Stimulated activated CD8-positive, alpha-beta memory T cell treated with anti-CD3 and anti-CD28 coated beads, Interleukin-4, amount 100 ng/mL, for 48 hours (primary cell): ENCODE measurements around the gene ZNF3.
A peak's percentile ranks its signal among the peaks of the same experiment; 100 is the strongest.

Experiments used
- DNase-seq: peaks from one replicate; pipeline ENCODE4 v3.0.0-alpha.2; 2020

ZNF3 gene

GRCh38 chr7:100087055-100087750, 5.7 kb upstream of the ZNF3 start:
- DNase-seq = no peak

- DNase-seq = no peak
Observed at GRCh38 chr7:100085515-100085914, 4.0 kb upstream of the ZNF3 start.

- DNase-seq = no peak
Observed at GRCh38 chr7:100082978-100083377, 1.5 kb upstream of the ZNF3 start.

- DNase-seq = no peak
Observed at GRCh38 chr7:100080907-100081534, 502 bp downstream of the ZNF3 start.

- DNase-seq = no peak
Observed at GRCh38 chr7:100079024-100079560, 2.4 kb downstream of the ZNF3 start.

- no peak for DNase-seq
Observed at GRCh38 chr7:100077205-100077604, 4.3 kb downstream of the ZNF3 start.

DNA sequence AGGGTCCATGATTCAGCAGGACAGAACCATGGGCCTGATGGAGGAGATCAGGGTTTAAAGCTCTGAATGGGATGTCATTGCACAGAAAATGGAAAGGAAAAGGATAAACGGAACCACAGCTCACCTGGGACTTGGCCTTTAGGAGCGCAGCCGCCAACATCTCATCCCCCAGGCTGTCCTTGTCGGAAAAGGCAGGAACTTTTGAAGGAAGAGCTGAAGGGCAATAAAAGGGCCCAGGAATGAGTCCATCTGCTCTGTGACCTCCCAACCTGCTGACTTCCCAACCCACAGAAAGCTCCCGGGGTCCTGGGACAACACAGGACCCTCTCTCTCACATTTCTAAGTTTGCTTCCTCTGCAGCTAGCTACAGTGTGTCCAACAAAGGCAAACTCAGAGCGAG, 6.1 kb downstream of the ZNF3 start:
- no peak for DNase-seq

DNA sequence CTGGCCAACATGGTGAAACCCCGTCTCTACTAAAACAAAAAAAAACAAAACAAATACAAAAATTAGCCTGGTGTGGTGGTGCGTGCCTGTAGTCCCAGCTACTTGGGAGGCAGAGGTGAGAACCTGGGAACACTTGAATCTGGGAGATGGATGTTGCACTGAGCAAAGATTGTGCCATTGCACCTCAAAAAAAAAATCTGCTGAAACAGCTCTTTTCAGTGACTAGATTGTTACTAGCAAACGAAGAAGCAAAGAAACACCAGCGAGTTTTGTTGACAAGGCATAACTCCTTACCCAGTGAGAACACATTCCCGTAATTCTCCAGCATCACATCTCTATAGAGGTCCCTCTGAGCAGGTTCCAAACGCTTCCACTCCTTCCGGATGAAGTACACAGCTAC, 6.7 kb downstream of the ZNF3 start:
- no peak for DNase-seq

DNA sequence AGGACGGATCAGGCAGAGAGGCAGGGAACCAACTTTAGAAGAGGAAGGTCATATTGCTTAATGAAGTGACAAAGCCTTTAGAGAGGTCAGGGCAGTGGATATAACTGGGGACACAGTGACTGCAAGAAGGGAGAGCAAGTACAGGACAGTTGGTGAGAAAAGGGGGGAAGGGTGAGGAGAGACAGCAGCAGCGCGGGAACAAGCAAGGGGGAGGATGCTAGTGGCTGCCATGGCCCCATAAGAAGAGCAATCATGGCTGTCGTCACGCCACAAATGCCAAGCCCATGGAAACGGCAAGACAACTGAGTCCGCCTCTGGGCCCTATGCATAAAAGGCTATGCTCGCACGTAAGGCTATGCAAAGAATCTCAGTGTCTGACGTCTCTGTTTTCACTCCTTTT, 9.1 kb downstream of the ZNF3 start:
- no peak for DNase-seq

DNA sequence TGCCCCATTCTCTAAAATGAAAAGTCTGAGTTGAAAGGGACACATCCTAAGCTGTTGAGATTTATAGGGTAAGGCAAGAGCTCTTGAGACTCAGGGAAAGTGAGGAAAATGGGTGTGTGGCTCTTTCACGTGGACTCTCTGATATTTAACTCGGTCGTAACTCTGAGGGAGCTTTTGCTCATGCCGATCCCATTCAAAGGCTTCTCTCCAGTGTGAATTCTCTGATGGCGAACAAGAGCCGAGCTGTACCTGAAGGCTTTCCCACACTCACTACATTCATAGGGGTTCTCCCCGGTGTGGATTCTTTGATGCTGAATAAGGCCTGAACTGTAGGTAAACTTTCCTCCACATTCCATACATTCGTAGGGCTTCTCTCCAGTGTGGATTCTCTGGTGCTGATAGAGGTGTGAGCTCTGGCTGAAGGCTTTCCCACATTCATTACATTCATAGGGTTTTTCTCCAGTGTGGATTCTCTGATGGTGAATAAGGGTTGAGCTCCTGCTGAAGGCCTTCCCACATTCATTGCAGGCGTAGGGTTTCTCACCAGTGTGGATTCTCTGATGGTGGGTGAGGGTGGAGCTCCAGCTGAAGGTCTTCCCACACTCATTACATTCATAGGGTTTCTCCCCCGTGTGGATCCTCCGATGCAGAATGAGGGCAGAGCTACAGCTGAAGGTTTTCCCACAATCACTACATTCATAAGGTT, 10.4 kb downstream of the ZNF3 start:
- DNase-seq = no peak

- DNase-seq = no peak
Observed at GRCh38 chr7:100069991-100070390, 11.5 kb downstream of the ZNF3 start.

DNA sequence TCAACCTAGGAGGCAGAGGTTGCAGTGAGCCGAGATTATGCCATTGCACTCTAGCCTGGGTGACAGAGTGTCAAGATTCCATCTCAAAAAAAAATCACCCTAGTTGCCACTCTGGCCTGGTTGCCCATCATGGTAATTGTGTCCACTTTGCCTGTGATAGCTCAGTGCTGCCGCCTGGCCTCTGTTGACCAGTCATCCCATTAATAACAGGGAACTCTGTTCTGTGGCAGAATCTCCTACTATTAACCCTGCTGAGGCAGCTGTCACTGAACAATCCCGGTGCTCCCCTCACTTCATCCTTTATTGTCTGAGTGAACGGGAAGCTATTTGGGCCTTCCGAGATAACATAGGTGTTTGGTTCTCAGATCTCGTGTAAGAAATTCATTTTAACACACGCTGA, 14.6 kb downstream of the ZNF3 start:
- no peak for DNase-seq

- no peak for DNase-seq
Observed at GRCh38 chr7:100065452-100066186, 15.9 kb downstream of the ZNF3 start.

DNA sequence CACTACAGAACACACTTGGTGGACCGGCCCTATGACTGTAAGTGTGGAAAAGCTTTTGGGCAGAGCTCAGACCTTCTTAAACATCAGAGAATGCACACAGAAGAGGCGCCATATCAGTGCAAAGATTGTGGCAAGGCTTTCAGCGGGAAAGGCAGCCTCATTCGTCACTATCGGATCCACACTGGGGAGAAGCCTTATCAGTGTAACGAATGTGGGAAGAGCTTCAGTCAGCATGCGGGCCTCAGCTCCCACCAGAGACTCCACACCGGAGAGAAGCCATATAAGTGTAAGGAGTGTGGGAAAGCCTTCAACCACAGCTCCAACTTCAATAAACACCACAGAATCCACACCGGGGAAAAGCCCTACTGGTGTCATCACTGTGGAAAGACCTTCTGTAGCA, 17.4 kb downstream of the ZNF3 start:
- no peak for DNase-seq

GRCh38 chr7:100063376-100063775, 18.1 kb downstream of the ZNF3 start:
- DNase-seq = no peak

DNA sequence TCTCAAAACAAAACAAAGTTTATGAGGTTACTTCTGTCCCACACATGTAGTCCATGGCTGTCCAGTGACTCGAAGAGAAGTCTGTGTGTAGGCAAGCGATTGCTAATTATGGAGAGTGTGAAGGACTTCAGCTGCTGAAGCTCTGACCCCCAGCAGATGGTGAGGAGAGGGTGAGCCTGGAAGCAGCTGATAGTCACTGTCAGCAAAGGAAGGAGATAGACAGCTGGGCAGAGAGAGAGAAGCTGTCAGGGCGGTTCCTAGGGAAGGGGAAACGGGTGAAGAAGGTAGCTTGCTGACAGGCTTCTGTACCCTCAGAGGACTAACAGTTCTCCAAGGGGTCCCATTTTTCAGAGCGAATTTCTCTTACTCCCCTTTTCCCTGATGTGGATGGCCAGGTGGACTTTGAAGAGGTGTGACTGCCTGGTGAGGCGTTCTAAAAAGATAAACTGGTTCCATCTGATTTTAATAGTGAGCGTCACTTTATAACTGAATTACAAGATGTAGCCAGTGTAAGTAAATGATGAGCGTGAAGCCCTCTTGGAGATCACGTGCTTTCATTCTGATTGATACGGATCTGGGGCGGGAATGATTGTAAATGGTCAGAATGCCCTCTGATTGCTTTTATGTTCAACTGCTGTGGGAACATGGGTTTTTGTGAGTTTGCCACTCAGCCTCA, 19.9 kb downstream of the ZNF3 start:
- DNase-seq = no peak

- DNase-seq = no peak
Observed at GRCh38 chr7:100059251-100059739, 22.2 kb downstream of the ZNF3 start.

DNA sequence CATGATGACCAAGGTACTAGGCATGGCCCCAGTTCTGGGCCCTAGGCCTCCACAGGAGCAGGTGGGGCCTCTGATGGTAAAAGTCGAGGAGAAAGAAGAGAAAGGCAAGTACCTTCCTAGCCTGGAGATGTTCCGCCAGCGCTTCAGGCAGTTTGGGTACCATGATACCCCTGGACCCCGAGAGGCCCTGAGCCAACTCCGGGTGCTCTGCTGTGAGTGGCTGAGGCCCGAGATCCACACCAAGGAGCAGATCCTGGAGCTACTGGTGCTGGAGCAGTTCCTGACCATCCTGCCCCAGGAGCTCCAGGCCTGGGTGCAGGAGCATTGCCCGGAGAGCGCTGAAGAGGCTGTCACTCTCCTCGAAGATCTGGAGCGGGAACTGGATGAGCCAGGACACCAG, 24.5 kb downstream of the ZNF3 start:
- DNase-seq = no peak

DNA sequence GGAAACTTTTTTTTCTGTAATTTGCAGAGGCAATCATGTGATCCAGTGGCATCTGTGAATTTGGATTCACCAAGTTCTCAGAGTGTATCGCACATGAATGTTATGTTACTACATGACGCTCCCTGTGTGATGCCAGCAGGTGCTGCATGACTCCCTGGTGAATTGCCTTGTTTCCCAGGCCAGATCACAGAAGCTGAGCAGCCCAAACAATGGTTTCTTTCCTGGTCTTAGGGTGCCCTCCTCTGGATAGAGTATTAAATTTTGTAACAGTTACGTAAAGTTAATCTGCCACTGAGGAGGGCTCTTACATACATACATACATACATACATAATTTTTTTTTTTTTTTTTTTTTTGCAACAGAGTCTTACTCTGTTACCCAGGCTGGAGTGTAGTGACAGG, 28.3 kb downstream of the ZNF3 start:
- no peak for DNase-seq

- DNase-seq = no peak
Observed at GRCh38 chr7:100051611-100052010, 29.9 kb downstream of the ZNF3 start.

DNA sequence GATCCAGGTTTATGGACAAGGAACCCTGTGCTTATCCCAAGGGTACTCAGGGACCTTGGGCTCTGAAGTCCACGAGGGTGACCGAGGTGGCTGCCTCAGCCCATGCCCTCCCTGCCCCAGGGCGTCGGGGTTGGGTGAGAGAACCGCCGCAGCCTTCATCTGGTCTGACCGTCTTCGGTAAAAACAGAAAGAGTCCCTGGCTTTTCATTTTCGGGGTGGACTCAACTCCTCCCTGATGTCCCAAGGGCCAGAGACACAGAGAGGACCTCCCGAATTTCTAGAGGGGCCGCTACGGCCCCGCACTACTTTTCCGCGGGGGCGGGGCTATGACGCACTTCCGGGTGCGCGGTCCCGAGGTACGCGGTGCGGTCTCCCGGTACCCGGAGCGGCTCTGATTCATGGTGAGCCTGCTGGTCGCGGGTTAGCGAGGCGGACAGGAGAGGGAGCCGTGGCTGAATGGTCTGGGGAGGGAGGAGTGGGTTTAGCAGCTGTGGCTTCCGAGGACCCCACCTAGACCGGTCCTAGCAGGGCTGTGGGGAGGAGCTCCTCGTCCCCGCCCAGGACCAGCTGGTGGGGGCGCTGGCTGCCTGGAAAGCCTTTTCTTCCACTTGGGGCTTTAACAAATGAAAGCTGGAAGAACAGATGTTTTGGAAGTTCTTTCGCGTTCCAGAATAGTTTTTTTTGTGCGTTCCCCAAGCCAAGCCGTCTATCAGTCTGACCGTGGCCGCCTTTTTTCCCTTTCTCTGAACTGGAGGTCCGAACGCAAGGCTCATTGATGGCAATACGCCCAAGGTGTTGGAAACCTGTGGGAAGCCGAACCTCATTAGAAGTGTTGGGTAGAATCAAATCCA, 31.9 kb downstream of the ZNF3 start, which contains the start of gene ZSCAN21:
Gene ZSCAN21, plus strand, starts transcription at position 334 of the 851 bp plus-strand sequence. CDS start 7,233 bp downstream, outside the sequence.
- peak; percentile 91 for DNase-seq
